Measurements from ENCODE around the gene CGB2.
"Not testable (repeated sequence)": the region's sequence is repeated elsewhere in the genome, so short reads cannot be mapped to it uniquely, and the experiment has no call there.

Gene CGB2

GRCh38 chr19:49064029-49064629 is 32.4 kb downstream of the CGB2 start:
- H3K27ac Mint-ChIP-seq, result no peak overlapping the region
- no peaks in the 10 kb centered on the region for H3K4me1 Mint-ChIP-seq (ENCODE audit: low read depth)
- no peak overlapping the region for H3K4me3 Mint-ChIP-seq
- H3K9me3 Mint-ChIP-seq, result no peaks in the 10 kb centered on the region
- peaks cover 52% of the 10 kb centered on the region for H3K27me3 Mint-ChIP-seq
- no peaks in the 10 kb centered on the region for H3K36me3 Mint-ChIP-seq (ENCODE audit: low read depth)

- Mint-ChIP-seq H3K27ac (no peak within 1 kb of the TSS), H3K27me3 (peaks cover 54% of the 10 kb centered on the region), H3K36me3 (ENCODE audit: low read depth) (no peaks in the 10 kb centered on the region), H3K9me3 (no peaks in the 10 kb centered on the region), H3K4me1 (ENCODE audit: low read depth) (no peaks in the 10 kb centered on the region), H3K4me3 (no peak within 1 kb of the TSS)
Observed at GRCh38 chr19:49064768-49065611, 33.3 kb downstream of the CGB2 start, which contains the start of gene NTF4. NTF4 (minus strand) TSS chr19:49064818; CDS start chr19:49061997, 2,821 bp downstream.

DNA sequence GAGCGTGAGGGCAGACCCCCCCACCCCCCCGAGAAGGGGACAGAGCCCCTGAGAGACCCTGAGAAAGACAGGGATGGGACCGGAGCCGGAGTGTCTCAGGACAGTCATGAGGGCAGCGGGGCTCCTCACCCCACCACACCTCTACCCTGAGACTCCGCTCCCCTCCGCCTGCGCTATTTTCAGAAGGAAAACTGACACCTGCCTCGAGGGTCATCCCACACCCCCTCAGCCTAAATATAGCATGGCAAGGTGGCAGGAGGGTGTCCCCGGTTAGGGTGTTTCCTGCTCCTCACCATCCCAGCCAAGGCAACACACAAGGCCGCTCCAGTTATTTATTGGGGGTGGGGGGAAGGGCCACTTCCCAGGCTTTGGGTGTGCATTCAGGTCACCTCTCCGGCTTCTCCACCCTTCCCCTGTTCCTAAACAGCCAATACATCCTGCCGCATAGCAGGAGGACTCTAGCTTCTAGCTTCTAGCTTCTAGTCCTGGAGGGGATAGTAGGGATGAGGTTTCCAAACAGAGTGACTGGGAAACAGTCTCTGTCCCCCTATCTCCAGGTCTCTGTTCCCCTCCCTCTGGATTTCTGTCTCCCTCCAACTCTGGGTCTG is 34.3 kb downstream of the CGB2 start:
- Mint-ChIP-seq H3K27me3 (peaks cover 59% of the 10 kb centered on the region), H3K9me3 (peaks cover 4% of the 10 kb centered on the region), H3K4me1 (ENCODE audit: low read depth) (no peaks in the 10 kb centered on the region), H3K27ac (no peak overlapping the region), H3K36me3 (ENCODE audit: low read depth) (no peaks in the 10 kb centered on the region), H3K4me3 (no peak overlapping the region)

GRCh38 chr19:49067554-49067953 is 35.9 kb downstream of the CGB2 start:
- H3K36me3 Mint-ChIP-seq (ENCODE audit: low read depth), result no peaks in the 10 kb centered on the region
- H3K4me3 Mint-ChIP-seq, result no peak overlapping the region
- peaks cover 62% of the 10 kb centered on the region for H3K27me3 Mint-ChIP-seq
- no peak overlapping the region for H3K27ac Mint-ChIP-seq
- H3K4me1 Mint-ChIP-seq (ENCODE audit: low read depth), result no peaks in the 10 kb centered on the region
- H3K9me3 Mint-ChIP-seq, result peaks cover 4% of the 10 kb centered on the region

DNA sequence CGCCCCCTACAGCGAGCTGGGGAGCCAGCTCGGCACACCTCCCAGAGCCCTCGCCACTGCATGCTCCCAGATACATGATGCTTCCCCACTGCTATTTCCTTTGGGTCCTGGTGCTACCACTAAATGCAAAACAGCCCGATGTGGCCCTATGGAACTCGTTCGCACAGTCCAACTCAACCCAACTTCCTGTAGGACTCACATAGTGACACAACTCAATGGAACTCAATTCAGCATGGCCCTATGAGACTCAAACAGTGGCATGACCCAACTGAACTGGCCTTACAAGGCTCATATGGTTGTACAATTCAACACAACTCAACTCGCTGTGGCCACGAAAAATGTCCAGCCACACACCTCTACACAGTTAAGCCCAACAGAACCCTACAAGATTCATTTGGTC is 37.3 kb downstream of the CGB2 start:
- H3K9me3 Mint-ChIP-seq, result peaks cover 4% of the 10 kb centered on the region
- H3K27ac Mint-ChIP-seq, result no peak overlapping the region
- H3K36me3 Mint-ChIP-seq (ENCODE audit: low read depth), result no peaks in the 10 kb centered on the region
- no peak overlapping the region for H3K4me3 Mint-ChIP-seq
- peaks cover 69% of the 10 kb centered on the region for H3K27me3 Mint-ChIP-seq
- H3K4me1 Mint-ChIP-seq (ENCODE audit: low read depth), result peaks cover 11% of the 10 kb centered on the region

- Mint-ChIP-seq H3K27ac (no peak overlapping the region), H3K36me3 (ENCODE audit: low read depth) (no peaks in the 10 kb centered on the region), H3K4me1 (ENCODE audit: low read depth) (peaks cover 11% of the 10 kb centered on the region), H3K9me3 (peaks cover 4% of the 10 kb centered on the region), H3K4me3 (no peak overlapping the region), H3K27me3 (peaks cover 74% of the 10 kb centered on the region)
Observed at GRCh38 chr19:49070416-49070815, 38.7 kb downstream of the CGB2 start.

DNA sequence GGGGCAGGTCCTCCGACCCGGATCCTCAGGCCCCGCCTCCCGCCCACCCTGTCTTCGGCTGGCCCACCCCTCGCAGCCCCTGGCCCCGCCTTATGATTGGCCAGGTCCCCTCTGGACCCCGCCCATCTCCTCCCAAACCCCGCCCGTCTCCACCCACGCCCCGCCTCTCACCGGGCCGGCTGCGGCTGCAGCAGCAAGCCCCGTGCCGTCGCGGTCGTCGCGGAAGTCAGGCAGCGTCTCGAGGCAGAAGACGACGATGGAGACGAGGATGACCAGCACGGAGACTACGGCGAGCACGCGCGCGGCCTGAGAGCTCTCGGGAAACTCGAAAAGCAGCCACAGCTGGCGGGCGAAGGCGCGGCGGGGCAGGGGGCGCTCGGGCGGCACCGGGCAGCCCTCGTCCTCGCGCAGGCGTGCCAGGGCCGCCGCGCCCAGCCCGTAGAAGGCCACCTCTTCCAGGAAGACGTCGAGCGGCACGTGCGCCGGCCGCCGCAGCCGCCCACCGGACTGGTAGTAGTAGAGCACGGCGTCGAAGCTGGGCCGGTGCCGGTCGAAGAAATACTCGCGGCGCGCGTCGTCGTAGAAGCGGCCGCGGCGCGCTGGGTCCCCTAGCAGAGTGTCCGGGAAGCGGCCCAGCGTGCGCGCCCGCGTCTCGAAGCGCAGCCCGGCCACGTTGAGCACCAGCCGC is 40.3 kb downstream of the CGB2 start:
- peaks cover 64% of the 10 kb centered on the region for H3K27me3 Mint-ChIP-seq
- peaks cover 11% of the 10 kb centered on the region for H3K4me1 Mint-ChIP-seq (ENCODE audit: low read depth)
- H3K36me3 Mint-ChIP-seq (ENCODE audit: low read depth), result no peaks in the 10 kb centered on the region
- H3K9me3 Mint-ChIP-seq, result peaks cover 4% of the 10 kb centered on the region
- no peak overlapping the region for H3K27ac Mint-ChIP-seq
- no peak overlapping the region for H3K4me3 Mint-ChIP-seq

DNA sequence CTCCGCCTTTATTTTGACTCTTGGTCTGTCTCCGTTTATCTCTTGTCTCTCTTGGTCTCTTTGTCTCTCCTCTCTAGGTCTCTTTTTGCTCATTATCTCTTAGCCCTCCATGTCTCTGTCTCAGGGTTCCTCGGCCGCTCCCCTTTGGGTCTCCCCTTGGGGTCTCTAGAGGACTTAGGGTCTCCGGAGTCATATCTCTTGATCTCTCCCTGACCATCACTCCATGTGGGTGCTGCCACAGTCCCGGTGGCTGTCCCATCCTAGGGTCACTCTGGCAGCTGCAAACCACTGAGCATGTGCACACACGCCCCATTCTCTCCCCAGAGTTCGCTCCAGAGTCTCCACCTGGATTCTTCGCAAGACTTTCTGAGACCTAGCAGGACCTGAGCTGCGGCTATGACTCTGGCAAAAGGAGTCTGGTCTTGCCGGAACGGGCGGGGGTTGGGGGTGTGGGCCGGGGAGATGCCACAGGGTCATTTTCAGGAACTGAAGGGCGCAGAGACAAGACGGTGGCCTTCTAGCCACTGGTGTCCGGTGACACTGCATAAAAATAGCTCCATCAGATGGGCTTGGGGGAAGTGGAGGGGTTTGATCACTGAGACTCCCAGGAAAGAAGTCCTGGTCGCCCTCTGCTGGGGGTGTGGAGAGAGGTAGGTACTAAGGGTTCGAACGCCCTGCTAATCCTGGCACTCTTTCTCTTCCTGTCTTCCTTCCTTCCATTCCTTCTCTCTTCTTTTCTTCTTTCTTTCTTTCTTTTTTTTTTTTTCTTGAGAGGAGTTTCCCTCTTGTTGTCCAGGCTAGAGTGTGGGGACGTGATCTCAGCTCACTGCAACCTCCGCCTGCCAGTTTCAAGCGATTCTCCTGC is 42.1 kb downstream of the CGB2 start:
- Mint-ChIP-seq H3K36me3 (ENCODE audit: low read depth) (no peaks in the 10 kb centered on the region), H3K27ac (peak overlapping the region; percentile 1), H3K4me1 (ENCODE audit: low read depth) (peaks cover 11% of the 10 kb centered on the region), H3K27me3 (peaks cover 52% of the 10 kb centered on the region), H3K9me3 (peaks cover 4% of the 10 kb centered on the region), H3K4me3 (peak overlapping the region; percentile 27)

- not testable (repeated sequence) for H3K36me3 Mint-ChIP-seq (ENCODE audit: low read depth); H3K4me3 Mint-ChIP-seq; H3K27ac Mint-ChIP-seq; H3K9me3 Mint-ChIP-seq
- peaks cover 11% of the 10 kb centered on the region for H3K4me1 Mint-ChIP-seq (ENCODE audit: low read depth)
- peaks cover 42% of the 10 kb centered on the region for H3K27me3 Mint-ChIP-seq
Observed at GRCh38 chr19:49074869-49075268, 43.2 kb downstream of the CGB2 start.

GRCh38 chr19:49080392-49080791 is 48.7 kb downstream of the CGB2 start:
- Mint-ChIP-seq H3K4me1 (ENCODE audit: low read depth) (peaks cover 10% of the 10 kb centered on the region), H3K4me3 (no peak overlapping the region), H3K27ac (no peak overlapping the region), H3K27me3 (peaks cover 7% of the 10 kb centered on the region), H3K36me3 (ENCODE audit: low read depth) (peaks cover 4% of the 10 kb centered on the region), H3K9me3 (no peaks in the 10 kb centered on the region)

DNA sequence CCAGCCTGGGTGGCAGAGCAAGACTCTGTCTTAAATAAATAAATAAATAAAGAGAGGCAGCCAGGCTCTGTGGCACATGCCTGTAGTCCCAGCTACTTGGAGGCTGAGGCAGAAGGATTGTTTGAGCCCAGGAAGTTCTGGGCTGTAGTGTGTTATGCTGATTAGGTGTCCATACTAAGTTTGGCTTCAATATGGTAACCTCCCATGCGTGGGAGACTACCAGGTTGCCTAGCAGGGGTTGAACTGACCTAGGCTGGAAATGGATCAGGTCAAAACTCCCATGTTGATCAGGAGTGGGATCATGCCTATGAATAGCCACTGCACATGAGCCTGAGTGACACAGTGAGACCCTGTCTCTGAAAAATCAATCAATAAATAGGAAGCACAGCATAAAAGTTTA is 49.6 kb downstream of the CGB2 start:
- Mint-ChIP-seq H3K36me3 (ENCODE audit: low read depth) (peaks cover 10% of the 10 kb centered on the region), H3K27ac (no peak overlapping the region), H3K27me3 (peaks cover 3% of the 10 kb centered on the region), H3K4me3 (no peak overlapping the region), H3K4me1 (ENCODE audit: low read depth) (peaks cover 15% of the 10 kb centered on the region), H3K9me3 (no peaks in the 10 kb centered on the region)

Data from stimulated activated naive CD8-positive, alpha-beta T cell treated with anti-CD3 and anti-CD28 coated beads, Interleukin-15, Interleukin-2, amounts not matched to agents 100 ng/mL and 50 ng/mL, for 24 hours (primary cell).